ENCODE data around the gene CLEC3B. TPM values are rescaled to one million over a fixed set of nuclear protein-coding genes. Genes with fewer than 3 reads are reported as not detected.

The CLEC3B gene
- total and polyA plus RNA-seq, 2 donors (not counting 3 experiments of a cell fraction or from before 2014, with no cell fraction given): 1.8 TPM; not detected in 1

DNA sequence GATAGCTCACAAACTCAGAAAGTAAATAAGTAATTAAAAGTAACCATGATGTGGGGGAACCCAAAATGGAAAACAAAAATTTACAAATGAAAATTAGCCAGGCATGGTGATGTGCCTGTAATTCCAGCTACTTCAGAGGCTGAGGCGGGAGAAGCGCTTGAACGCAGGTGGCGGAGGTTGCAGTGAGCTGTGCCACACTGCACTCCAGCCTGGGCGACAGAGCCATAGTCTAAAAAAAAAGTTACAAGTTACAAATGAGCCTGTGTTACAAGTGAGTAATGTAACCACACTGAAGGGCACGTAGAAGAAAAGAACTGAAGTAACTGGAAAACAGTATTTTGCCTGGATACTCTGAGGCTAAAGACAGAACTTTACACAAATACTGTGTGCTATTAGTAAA is 38.8 kb upstream of the CLEC3B start:
- no TSS peak for BruUV-seq (replicated peaks)
- FAIRE-seq (no peak), DNase-seq (ENCODE audit: low read depth, low spot score) (no peak)
- CTCF ChIA-PET: interaction anchor here (0.8 to 3.0 kb wide), 5 partner anchors 10 to 72 kb away, joined by 3 to 13 read pairs (median 6); partner anchors contain the start of genes EXOSC7 and ZDHHC3
- no peak overlapping the region for H3K4me3 ChIP-seq (replicated peaks in 1 of 3; ENCODE audit: insufficient read depth in 1 of 3, low read depth in 1 of 3, low read length in 3 of 3)
- dilution Hi-C loops (cut with MboI; ENCODE audit: extremely low pct_ligation_motif_present, low sequenced_read_pairs): no loop called here
- no peaks in the 10 kb centered on the region for H3K27me3 ChIP-seq (ENCODE audit: control insufficient read depth in 2 of 2, insufficient read depth in 2 of 2, low read length in 2 of 2)
- H3K27ac ChIP-seq (ENCODE audit: insufficient read depth, low read depth, low read length): no peak overlapping the region
- H2AFZ ChIP-seq (ENCODE audit: low read depth, low read length): no peak overlapping the region
- H3K9me1 ChIP-seq (replicated peaks; ENCODE audit: control insufficient read depth, extremely low read depth, insufficient read depth, low read length): no peaks in the 10 kb centered on the region
- no peak overlapping the region for H3K9ac ChIP-seq (replicated peaks; ENCODE audit: extremely low read depth, insufficient read depth, low read length)
- H3K4me2 ChIP-seq (ENCODE audit: insufficient read depth, low read length): no peak overlapping the region
- H3K36me3 ChIP-seq (ENCODE audit: control insufficient read depth in 2 of 2, extremely low read depth in 1 of 2, insufficient read depth in 2 of 2, low read length in 2 of 2): no peaks in the 10 kb centered on the region
- POLR2A ChIA-PET: interaction anchor here (0.6 kb wide), 1 partner anchor 50 kb away, joined by 3 read pairs; no protein-coding TSS in a partner anchor
- no peak for TF ChIP-seq POLR2A (IDR thresholded peaks at IDR 0.05; ENCODE audit: low read depth, low read length)
- no peak for TF ChIP-seq MAX (IDR thresholded peaks at IDR 0.05; ENCODE audit: insufficient read depth, insufficient read length)
- TF ChIP-seq, protein P1, sequence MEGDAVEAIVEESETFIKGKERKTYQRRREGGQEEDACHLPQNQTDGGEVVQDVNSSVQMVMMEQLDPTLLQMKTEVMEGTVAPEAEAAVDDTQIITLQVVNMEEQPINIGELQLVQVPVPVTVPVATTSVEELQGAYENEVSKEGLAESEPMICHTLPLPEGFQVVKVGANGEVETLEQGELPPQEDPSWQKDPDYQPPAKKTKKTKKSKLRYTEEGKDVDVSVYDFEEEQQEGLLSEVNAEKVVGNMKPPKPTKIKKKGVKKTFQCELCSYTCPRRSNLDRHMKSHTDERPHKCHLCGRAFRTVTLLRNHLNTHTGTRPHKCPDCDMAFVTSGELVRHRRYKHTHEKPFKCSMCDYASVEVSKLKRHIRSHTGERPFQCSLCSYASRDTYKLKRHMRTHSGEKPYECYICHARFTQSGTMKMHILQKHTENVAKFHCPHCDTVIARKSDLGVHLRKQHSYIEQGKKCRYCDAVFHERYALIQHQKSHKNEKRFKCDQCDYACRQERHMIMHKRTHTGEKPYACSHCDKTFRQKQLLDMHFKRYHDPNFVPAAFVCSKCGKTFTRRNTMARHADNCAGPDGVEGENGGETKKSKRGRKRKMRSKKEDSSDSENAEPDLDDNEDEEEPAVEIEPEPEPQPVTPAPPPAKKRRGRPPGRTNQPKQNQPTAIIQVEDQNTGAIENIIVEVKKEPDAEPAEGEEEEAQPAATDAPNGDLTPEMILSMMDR (IDR thresholded peaks at IDR 0.05; ENCODE audit: extremely low read depth in 1 of 2, insufficient read depth in 1 of 2, low read depth in 1 of 2, low read length in 2 of 2): no peak
- TF ChIP-seq FOS (IDR thresholded peaks at IDR 0.05; ENCODE audit: borderline replicate concordance, insufficient read depth, low read length): no peak
- H3K79me2 ChIP-seq (ENCODE audit: control insufficient read depth, insufficient read depth, low read length): peaks cover 35% of the 10 kb centered on the region
- H3K9me3 ChIP-seq (replicated peaks; ENCODE audit: control insufficient read depth, insufficient read depth, low read length): no peaks in the 10 kb centered on the region
- H3K4me1 ChIP-seq (ENCODE audit: control insufficient read depth, extremely low read depth, insufficient read depth, low read length): no peaks in the 10 kb centered on the region
- peaks cover 3% of the 10 kb centered on the region for H4K20me1 ChIP-seq (replicated peaks; ENCODE audit: control insufficient read depth, extremely low read depth, insufficient read depth, low read length)
- intact Hi-C loops (cut with micrococcal nuclease): no loop called here

DNA sequence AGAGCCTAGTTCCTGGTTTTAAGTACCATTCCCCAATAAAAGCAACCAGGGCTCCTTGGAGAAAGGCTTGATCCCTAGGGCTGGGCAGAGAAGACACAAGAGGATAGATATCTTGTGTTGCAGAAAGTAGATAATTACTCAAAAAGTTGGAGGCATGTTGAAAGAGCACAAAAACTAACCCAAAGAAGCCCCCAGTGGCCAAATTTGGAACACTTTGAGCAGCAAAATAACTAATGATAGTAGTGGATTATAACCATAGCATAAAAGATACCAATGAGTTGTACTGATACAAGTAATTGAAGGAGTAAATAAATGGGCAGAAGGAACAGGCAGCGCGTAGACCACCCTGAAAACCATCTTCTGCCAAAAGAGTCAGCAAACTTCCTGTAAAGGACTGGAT is 38.0 kb upstream of the CLEC3B start:
- H2AFZ ChIP-seq (ENCODE audit: low read depth, low read length): no peak overlapping the region
- H3K27ac ChIP-seq (ENCODE audit: insufficient read depth, low read depth, low read length): no peak overlapping the region
- H3K4me3 ChIP-seq (replicated peaks in 1 of 3; ENCODE audit: insufficient read depth in 1 of 3, low read depth in 1 of 3, low read length in 3 of 3): no peak overlapping the region
- no peaks in the 10 kb centered on the region for H3K27me3 ChIP-seq (ENCODE audit: control insufficient read depth in 2 of 2, insufficient read depth in 2 of 2, low read length in 2 of 2)
- H3K4me2 ChIP-seq (ENCODE audit: insufficient read depth, low read length): no peak overlapping the region
- peaks cover 3% of the 10 kb centered on the region for H4K20me1 ChIP-seq (replicated peaks; ENCODE audit: control insufficient read depth, extremely low read depth, insufficient read depth, low read length)
- TF ChIP-seq MYC (IDR thresholded peaks at IDR 0.05; ENCODE audit: low read depth, low read length) (no peak), POLR2AphosphoS5 (IDR thresholded peaks at IDR 0.05; ENCODE audit: insufficient read depth, low read depth, low read length) (no peak), GATA2 (IDR thresholded peaks at IDR 0.05; ENCODE audit: insufficient read depth, insufficient read length, low read depth, low read length) (no peak), JUN (IDR thresholded peaks at IDR 0.05; ENCODE audit: borderline replicate concordance, insufficient read depth, insufficient read length, low read depth) (no peak), EZH2 (IDR thresholded peaks at IDR 0.05; ENCODE audit: borderline replicate concordance, low read depth, low read length, severe bottlenecking) (no peak), MAX (IDR thresholded peaks at IDR 0.05; ENCODE audit: insufficient read depth, insufficient read length) (no peak), FOS (IDR thresholded peaks at IDR 0.05; ENCODE audit: borderline replicate concordance, insufficient read depth, low read length) (no peak)
- TF ChIP-seq, protein P1 (IDR thresholded peaks at IDR 0.05; ENCODE audit: extremely low read depth in 1 of 2, insufficient read depth in 1 of 2, low read depth in 1 of 2, low read length in 2 of 2): peak; percentile 37 to 48
- H3K9me1 ChIP-seq (replicated peaks; ENCODE audit: control insufficient read depth, extremely low read depth, insufficient read depth, low read length): no peaks in the 10 kb centered on the region
- no peak overlapping the region for H3K9ac ChIP-seq (replicated peaks; ENCODE audit: extremely low read depth, insufficient read depth, low read length)
- intact Hi-C loops (cut with micrococcal nuclease): no loop called here
- ChIA-PET CTCF (interaction anchor here (0.7 to 3.0 kb wide), 5 partner anchors 10 to 73 kb away, joined by 3 to 13 read pairs (median 6); partner anchors contain the start of genes EXOSC7 and ZDHHC3), POLR2A (interaction anchor here (0.6 kb wide), 1 partner anchor 10 kb away, joined by 3 read pairs; no protein-coding TSS in a partner anchor)
- no peaks in the 10 kb centered on the region for H3K36me3 ChIP-seq (ENCODE audit: control insufficient read depth in 2 of 2, extremely low read depth in 1 of 2, insufficient read depth in 2 of 2, low read length in 2 of 2)
- H3K4me1 ChIP-seq (ENCODE audit: control insufficient read depth, extremely low read depth, insufficient read depth, low read length): no peaks in the 10 kb centered on the region
- DNase-seq (ENCODE audit: low read depth, low spot score) (no peak), FAIRE-seq (no peak)
- peaks cover 27% of the 10 kb centered on the region for H3K79me2 ChIP-seq (ENCODE audit: control insufficient read depth, insufficient read depth, low read length)
- BruUV-seq (replicated peaks): no TSS peak
- H3K9me3 ChIP-seq (replicated peaks; ENCODE audit: control insufficient read depth, insufficient read depth, low read length): no peaks in the 10 kb centered on the region
- dilution Hi-C loops (cut with MboI; ENCODE audit: extremely low pct_ligation_motif_present, low sequenced_read_pairs): no loop called here
